Measurements from ENCODE around the gene SIGLEC11.

SIGLEC11 gene

GRCh38 chr19:50000038-50000840, 39.3 kb upstream of the SIGLEC11 start:
- H3K4me3 ChIP-seq (ENCODE audit: low read depth, low read length, poor library complexity, severe bottlenecking), result no peak overlapping the region
- no peaks in the 10 kb centered on the region for H3K79me2 ChIP-seq (ENCODE audit: insufficient read depth, low read length)
- peaks cover 46% of the 10 kb centered on the region; the same call in 1 of the 2 replicates for H3K36me3 ChIP-seq (ENCODE audit: insufficient read depth, low read length)
- no peaks in the 10 kb centered on the region for H3F3A ChIP-seq (ENCODE audit: insufficient read depth, low read length)
- no peaks in the 10 kb centered on the region for H3K9me2 ChIP-seq (ENCODE audit: low read depth, low read length)
- H3K27me3 ChIP-seq (ENCODE audit: insufficient read depth, low read length), result no peaks in the 10 kb centered on the region
- TF ChIP-seq EZH2 (IDR thresholded peaks at IDR 0.05; ENCODE audit: borderline replicate concordance, low read length) (no peak), CTCF (IDR thresholded peaks at IDR 0.05; ENCODE audit: low read length) (no peak)
- no peaks in the 10 kb centered on the region for H3K9me3 ChIP-seq (ENCODE audit: low read length)
- no peaks in the 10 kb centered on the region for H4K20me1 ChIP-seq (ENCODE audit: insufficient read depth, low read length)
- no peak overlapping the region for H2AFZ ChIP-seq (ENCODE audit: low read length)
- no peak overlapping the region for H3K9ac ChIP-seq (ENCODE audit: low read length)
- no peak overlapping the region for H3K27ac ChIP-seq (ENCODE audit: low read depth, low read length, poor library complexity, severe bottlenecking)
- H3K4me1 ChIP-seq (ENCODE audit: insufficient read depth, low read length, severe bottlenecking), result no peaks in the 10 kb centered on the region
- no peak overlapping the region for H3K4me2 ChIP-seq (ENCODE audit: low read length)

DNA sequence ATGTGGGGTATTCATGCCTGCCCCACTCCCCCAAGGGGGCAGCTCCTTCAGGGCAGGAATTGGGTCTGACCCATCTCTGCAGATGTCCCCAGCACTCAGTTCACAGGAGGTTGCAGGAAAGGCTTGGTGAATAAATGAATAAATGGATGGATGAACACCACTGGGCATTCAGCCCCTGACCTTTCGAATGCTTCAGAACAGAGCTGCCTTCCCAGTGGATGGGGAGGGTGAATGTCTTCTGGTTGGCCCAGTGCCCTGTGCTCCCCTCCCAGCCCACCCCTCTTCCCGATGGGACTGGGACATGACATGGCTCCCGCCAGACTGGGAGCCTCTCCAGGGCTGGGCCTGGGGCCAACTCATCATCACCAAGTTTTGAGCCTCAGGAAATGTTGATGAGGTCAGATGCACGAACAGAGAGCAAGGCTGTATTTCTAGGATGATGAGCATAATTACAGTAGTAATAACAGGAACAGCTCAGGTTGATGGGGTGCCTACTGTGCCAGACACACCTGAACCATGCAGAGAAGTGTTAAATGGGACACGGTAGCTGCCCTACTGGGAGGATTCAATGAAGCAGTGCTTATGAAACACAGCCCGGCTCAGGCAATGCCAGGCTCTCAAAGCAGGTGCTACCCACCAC, 38.5 kb upstream of the SIGLEC11 start:
- no peaks in the 10 kb centered on the region for H3K4me1 ChIP-seq (ENCODE audit: insufficient read depth, low read length, severe bottlenecking)
- no peaks in the 10 kb centered on the region for H3K9me3 ChIP-seq (ENCODE audit: low read length)
- H3K27me3 ChIP-seq (ENCODE audit: insufficient read depth, low read length), result no peaks in the 10 kb centered on the region
- TF ChIP-seq EZH2 (IDR thresholded peaks at IDR 0.05; ENCODE audit: borderline replicate concordance, low read length) (no peak), CTCF (IDR thresholded peaks at IDR 0.05; ENCODE audit: low read length) (no peak)
- H2AFZ ChIP-seq (ENCODE audit: low read length), result no peak overlapping the region
- no peaks in the 10 kb centered on the region for H3F3A ChIP-seq (ENCODE audit: insufficient read depth, low read length)
- no peaks in the 10 kb centered on the region for H3K79me2 ChIP-seq (ENCODE audit: insufficient read depth, low read length)
- H3K9me2 ChIP-seq (ENCODE audit: low read depth, low read length), result no peaks in the 10 kb centered on the region
- H4K20me1 ChIP-seq (ENCODE audit: insufficient read depth, low read length), result no peaks in the 10 kb centered on the region
- H3K27ac ChIP-seq (ENCODE audit: low read depth, low read length, poor library complexity, severe bottlenecking), result no peak overlapping the region
- H3K4me3 ChIP-seq (ENCODE audit: low read depth, low read length, poor library complexity, severe bottlenecking), result no peak overlapping the region
- peaks cover 48% of the 10 kb centered on the region; the same call in 1 of the 2 replicates for H3K36me3 ChIP-seq (ENCODE audit: insufficient read depth, low read length)
- H3K9ac ChIP-seq (ENCODE audit: low read length), result no peak overlapping the region
- no peak overlapping the region for H3K4me2 ChIP-seq (ENCODE audit: low read length)

DNA sequence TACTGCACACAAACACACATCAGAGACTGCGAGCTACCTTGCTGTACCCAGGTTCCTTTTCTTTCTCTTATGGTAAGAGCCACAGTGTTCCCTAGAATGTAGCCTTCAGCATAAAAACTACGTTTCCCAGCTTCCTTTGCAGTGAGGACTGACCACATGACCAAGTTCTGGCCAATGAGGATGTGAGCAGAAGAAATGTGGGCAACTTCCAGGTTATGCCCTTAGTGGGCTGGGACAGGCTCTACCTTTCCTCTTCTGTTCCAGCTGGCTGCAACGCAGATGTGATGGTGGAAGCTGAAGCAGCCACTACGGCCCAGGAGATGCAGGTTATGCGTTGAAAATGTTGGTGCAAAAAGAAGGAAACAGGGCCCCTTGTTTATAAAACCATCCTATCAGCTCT, 36.7 kb upstream of the SIGLEC11 start:
- Histone ChIP-seq H3K9me3 (ENCODE audit: low read length) (no peaks in the 10 kb centered on the region), H3K9me2 (ENCODE audit: low read depth, low read length) (no peaks in the 10 kb centered on the region), H2AFZ (ENCODE audit: low read length) (no peak overlapping the region), H3K4me1 (ENCODE audit: insufficient read depth, low read length, severe bottlenecking) (no peaks in the 10 kb centered on the region), H3F3A (ENCODE audit: insufficient read depth, low read length) (no peaks in the 10 kb centered on the region), H3K9ac (ENCODE audit: low read length) (no peak overlapping the region), H3K36me3 (ENCODE audit: insufficient read depth, low read length) (peaks cover 38% of the 10 kb centered on the region; the same call in 1 of the 2 replicates), H3K4me2 (ENCODE audit: low read length) (no peak overlapping the region), H3K79me2 (ENCODE audit: insufficient read depth, low read length) (no peaks in the 10 kb centered on the region), H3K27ac (ENCODE audit: low read depth, low read length, poor library complexity, severe bottlenecking) (no peak overlapping the region), H4K20me1 (ENCODE audit: insufficient read depth, low read length) (no peaks in the 10 kb centered on the region), H3K27me3 (ENCODE audit: insufficient read depth, low read length) (no peaks in the 10 kb centered on the region), H3K4me3 (ENCODE audit: low read depth, low read length, poor library complexity, severe bottlenecking) (no peak overlapping the region)
- TF ChIP-seq EZH2 (IDR thresholded peaks at IDR 0.05; ENCODE audit: borderline replicate concordance, low read length), result no peak
- no peak for TF ChIP-seq CTCF (IDR thresholded peaks at IDR 0.05; ENCODE audit: low read length)

All from OCI-LY1 (cell line).